Body of pancreas (tissue), 4 donors: ENCODE results near the gene FAM89B. TPM values are rescaled to one million over a fixed set of nuclear protein-coding genes. Genes with fewer than 3 reads are reported as not detected.

Experiments used
- ATAC-seq: fragments of 150-250 bp; one replicate; pipeline ENCODE4 v1.9.1; 2016
- DNase-seq, 4 donors: peaks; one replicate each; pipeline ENCODE4 v3.0.0-alpha.2; 2019
- H3K27ac ChIP-seq, 4 donors: fragments of 200-600 bp; sonication (generic); 1 replicate in 3 of 4; 2 replicates in 1 of 4; pipeline versions ENCODE4 v1.5.1 to v1.6.1; 2016 to 2019; ENCODE audit warnings: mild to moderate bottlenecking in 1 of 4, mixed read lengths in 1 of 4, moderate library complexity in 1 of 4
- H3K27me3 ChIP-seq, 2 donors: fragments of 200-600 bp; sonication (generic); one replicate each; pipeline ENCODE4 v1.6.0; 2016; ENCODE audit warnings: mild to moderate bottlenecking in 1 of 2
- H3K36me3 ChIP-seq, 2 donors: fragments of 200-600 bp; sonication (generic); replicated peaks in 1 of 2; 2 replicates each; pipeline ENCODE4 v1.5.1; 2016; ENCODE audit warnings: low read depth in 2 of 2; ENCODE audit not compliant: insufficient read depth in 1 of 2
- H3K4me1 ChIP-seq: fragments of 200-600 bp; sonication (generic); one replicate; pipeline ENCODE4 v1.6.0; 2016
- H3K4me3 ChIP-seq, 2 donors: fragments of 200-600 bp; sonication (generic); 1 replicate in 1 of 2; 2 replicates in 1 of 2; pipeline ENCODE4 v1.5.1; 2016 to 2019
- H3K9me3 ChIP-seq, 3 donors: fragments of 200-600 bp; sonication (generic); 1 replicate in 2 of 3; 2 replicates in 1 of 3; pipeline ENCODE4 v1.5.1; 2016
- CTCF ChIP-seq, 7 experiments: fragments of 450-650 bp in 4 of 7; fragments of 200-600 bp in 3 of 7; sonication (generic) in 3 of 7; IDR thresholded peaks; one replicate each; pipeline ENCODE4 v1.5.1; 2016 to 2019; ENCODE audit warnings: antibody characterized with exemption in 7 of 7
- POLR2A ChIP-seq, 3 donors: fragments of 450-650 bp; IDR thresholded peaks; one replicate each; pipeline ENCODE4 v1.6.1; 2016; ENCODE audit warnings: antibody characterized with exemption in 3 of 3, mild to moderate bottlenecking in 2 of 3
- WGBS, 2 donors: methylation state at CpG; one replicate each; pipeline ENCODE4 v1.1.5; 2017; 5-methylcytosine and 5-hydroxymethylcytosine counted together
- intact Hi-C: fragments of 100-400 bp; cut with DNase I; formaldehyde crosslinking; loops from one replicate; pipeline ENCODE4 v1.15.1; 2023
- total RNA-seq, 2 donors: library from RNA; depleted of rRNA; stranded (reverse); fragments of >200 nt; gene quantifications; one replicate each; pipeline ENCODE4 v1.1.0, GENCODE V29; 2016

Gene FAM89B
- total RNA-seq, 2 donors from 2014 or later: 44.8 to 116 TPM

GRCh38 chr11:65571940-65572339 lies 398 bp upstream of the FAM89B start:
- Histone ChIP-seq H3K4me3 (no peak overlapping the region), H3K9me3 (no peaks in the 10 kb centered on the region), H3K27ac (peak overlapping the region; percentile 72 to 94 (median 86)), H3K27me3 (no peaks in the 10 kb centered on the region), H3K4me1 (peaks cover 74% of the 10 kb centered on the region), H3K36me3 (no peaks in the 10 kb centered on the region)
- TF ChIP-seq CTCF (IDR thresholded peaks at IDR 0.05): peak in 5 of 7 experiments; percentile 4 to 52 (median 44)
- TF ChIP-seq POLR2A (IDR thresholded peaks at IDR 0.05): peak in 1 of 3 donors; percentile 19
- peak; percentile 51 to 58 (median 52) for DNase-seq
- intact Hi-C loops: no loop called here
- 0 to 6% methylated on average over 2 to 11 of the region's 11 CpGs for WGBS, 2 donors
- no peak for ATAC-seq

GRCh38 chr11:65573391-65574079 lies 1.2 kb downstream of the FAM89B start:
- intact Hi-C loops: no loop called here
- DNase-seq: peak; percentile 41 to 60 (median 50)

GRCh38 chr11:65574109-65574810 lies 1.9 kb downstream of the FAM89B start:
- Histone ChIP-seq H3K27ac (peak overlapping the region; percentile 72 to 94 (median 86)), H3K4me3 (peak overlapping the region in 1 of 2 donors; percentile 25), H3K9me3 (no peaks in the 10 kb centered on the region), H3K36me3 (no peaks in the 10 kb centered on the region), H3K27me3 (no peaks in the 10 kb centered on the region), H3K4me1 (peaks cover 64% of the 10 kb centered on the region)
- DNase-seq (peak; percentile 85 to 92 (median 88)), ATAC-seq (peak; percentile 54)
- 1 to 2% methylated on average over 25 to 56 of the region's 67 CpGs for WGBS, 2 donors
- TF ChIP-seq POLR2A (IDR thresholded peaks at IDR 0.05): peak in 1 of 3 donors; percentile 15
- TF ChIP-seq CTCF (IDR thresholded peaks at IDR 0.05): peak; percentile 68 to 100 (median 93)
- intact Hi-C loops: no loop called here

More at GRCh38 chr11:65573391-65574079, 1.2 kb downstream of the FAM89B start:
- Histone ChIP-seq H3K4me3 (peak overlapping the region in 1 of 2 donors; percentile 49), H3K27ac (peak overlapping the region; percentile 72 to 94 (median 86)), H3K9me3 (no peaks in the 10 kb centered on the region), H3K4me1 (peaks cover 71% of the 10 kb centered on the region), H3K27me3 (no peaks in the 10 kb centered on the region), H3K36me3 (no peaks in the 10 kb centered on the region)
- TF ChIP-seq CTCF (IDR thresholded peaks at IDR 0.05): no peak
- no peak for TF ChIP-seq POLR2A (IDR thresholded peaks at IDR 0.05)
- WGBS, 2 donors: 22 to 27% methylated on average over 13 to 22 of the region's 22 CpGs
- ATAC-seq: no peak

- H3K4me3 ChIP-seq: peak overlapping the region in 1 of 2 donors; percentile 25
- H3K36me3 ChIP-seq: no peaks in the 10 kb centered on the region
- H3K9me3 ChIP-seq: no peaks in the 10 kb centered on the region
- no peaks in the 10 kb centered on the region for H3K27me3 ChIP-seq
- TF ChIP-seq CTCF (IDR thresholded peaks at IDR 0.05): no peak
- TF ChIP-seq POLR2A (IDR thresholded peaks at IDR 0.05): peak in 1 of 3 donors; percentile 21
- 16 to 36% methylated on average over 7 to 28 of the region's 28 CpGs for WGBS, 2 donors
- H3K27ac ChIP-seq: peak overlapping the region; percentile 72 to 94 (median 86)
- intact Hi-C loops: no loop called here
- peaks cover 61% of the 10 kb centered on the region for H3K4me1 ChIP-seq
- DNase-seq (peak; percentile 62 to 85 (median 79)), ATAC-seq (no peak)
Measured at GRCh38 chr11:65574811-65575567, 2.7 kb downstream of the FAM89B start.
